Stimulated activated naive CD8-positive, alpha-beta T cell treated with anti-CD3 and anti-CD28 coated beads, Interleukin-15, amount 100 ng/mL, for 72 hours (primary cell): ENCODE results near the gene RNF212.
A peak's percentile ranks its signal among the peaks of the same experiment; 100 is the strongest.
"Not testable (repeated sequence)": the region's sequence is repeated elsewhere in the genome, so short reads cannot be mapped to it uniquely, and the experiment has no call there.

ENCODE experiments used
- ATAC-seq: fragments of 150-1000 bp; cut with Tn5 transposase; 2 replicates; pipeline ENCODE4 v1.10.0; 2021; ENCODE audit warnings: mild to moderate bottlenecking, moderate library complexity
- DNase-seq, 2 donors: peaks; one replicate each; pipeline ENCODE4 v3.0.0; 2021 to 2022
- H3K27ac Mint-ChIP-seq, 2 donors: one replicate each; pipeline ENCODE4 v1.8.0; 2022; ENCODE audit warnings: mild to moderate bottlenecking in 2 of 2, mixed read lengths in 2 of 2, moderate library complexity in 2 of 2
- H3K27me3 Mint-ChIP-seq: one replicate; pipeline ENCODE4 v1.8.0; 2022; ENCODE audit warnings: mixed read lengths
- H3K4me1 Mint-ChIP-seq: one replicate; pipeline ENCODE4 v1.8.0; 2022; ENCODE audit warnings: mild to moderate bottlenecking, mixed read lengths
- H3K4me3 Mint-ChIP-seq, 2 donors: one replicate each; pipeline ENCODE4 v1.8.0; 2022; ENCODE audit warnings: mild to moderate bottlenecking in 2 of 2, mixed read lengths in 2 of 2, moderate library complexity in 1 of 2
- H3K9me3 Mint-ChIP-seq, 2 donors: one replicate each; pipeline ENCODE4 v1.8.0; 2022; ENCODE audit warnings: mixed read lengths in 2 of 2

RNF212 gene

GRCh38 chr4:1069394-1069793, 44.0 kb downstream of the RNF212 start:
- H3K27ac Mint-ChIP-seq: no peak overlapping the region

GRCh38 chr4:1065732-1066131, 47.6 kb downstream of the RNF212 start:
- Mint-ChIP-seq H3K27me3 (peaks cover 44% of the 10 kb centered on the region), H3K27ac (no peak overlapping the region), H3K4me3 (no peak overlapping the region), H3K4me1 (peaks cover 10% of the 10 kb centered on the region), H3K9me3 (peaks cover 7 to 9% of the 10 kb centered on the region in 2 donors)
- ATAC-seq (no peak), DNase-seq (no peak)

More at GRCh38 chr4:1069394-1069793, 44.0 kb downstream of the RNF212 start:
- H3K27me3 Mint-ChIP-seq: peaks cover 35% of the 10 kb centered on the region
- ATAC-seq (no peak), DNase-seq (no peak)
- peaks cover 6 to 7% of the 10 kb centered on the region in 2 donors for H3K9me3 Mint-ChIP-seq
- H3K4me3 Mint-ChIP-seq: no peak overlapping the region
- H3K4me1 Mint-ChIP-seq: peaks cover 13% of the 10 kb centered on the region

- Mint-ChIP-seq H3K27me3 (peaks cover 31% of the 10 kb centered on the region), H3K27ac (peak overlapping the region in 1 of 2 donors; percentile 1), H3K4me1 (peaks cover 10% of the 10 kb centered on the region), H3K9me3 (peaks cover 7 to 9% of the 10 kb centered on the region in 2 donors), H3K4me3 (peak overlapping the region in 1 of 2 donors; percentile 14)
- DNase-seq: no peak
- no peak for ATAC-seq
Observed at GRCh38 chr4:1062419-1062818, 50.9 kb downstream of the RNF212 start.

- ATAC-seq (no peak), DNase-seq (no peak)
- H3K27ac Mint-ChIP-seq: peak overlapping the region in 1 of 2 donors; percentile 0
- H3K4me3 Mint-ChIP-seq: no peak overlapping the region
- peaks cover 10% of the 10 kb centered on the region for H3K4me1 Mint-ChIP-seq
- H3K9me3 Mint-ChIP-seq: peaks cover 7 to 9% of the 10 kb centered on the region in 2 donors
- peaks cover 31% of the 10 kb centered on the region for H3K27me3 Mint-ChIP-seq
Observed at GRCh38 chr4:1061760-1062159, 51.6 kb downstream of the RNF212 start.

- Mint-ChIP-seq H3K27me3 (peaks cover 31% of the 10 kb centered on the region), H3K9me3 (peaks cover 7 to 9% of the 10 kb centered on the region in 2 donors), H3K27ac (no peak overlapping the region), H3K4me1 (peaks cover 14% of the 10 kb centered on the region), H3K4me3 (no peak overlapping the region)
- ATAC-seq (no peak), DNase-seq (no peak)
Observed at GRCh38 chr4:1061056-1061700, 52.2 kb downstream of the RNF212 start.

GRCh38 chr4:1060621-1061020, 52.7 kb downstream of the RNF212 start:
- H3K4me1 Mint-ChIP-seq: peaks cover 20% of the 10 kb centered on the region
- DNase-seq (no peak), ATAC-seq (no peak)
- peaks cover 7 to 9% of the 10 kb centered on the region in 2 donors for H3K9me3 Mint-ChIP-seq
- H3K4me3 Mint-ChIP-seq: no peak overlapping the region
- peak overlapping the region in 1 of 2 donors; percentile 8 for H3K27ac Mint-ChIP-seq
- H3K27me3 Mint-ChIP-seq: peaks cover 30% of the 10 kb centered on the region

GRCh38 chr4:1060121-1060520, 53.2 kb downstream of the RNF212 start:
- ATAC-seq (no peak), DNase-seq (no peak)
- H3K4me3 Mint-ChIP-seq: no peak overlapping the region
- no peak overlapping the region for H3K27ac Mint-ChIP-seq
- peaks cover 7 to 9% of the 10 kb centered on the region in 2 donors for H3K9me3 Mint-ChIP-seq
- peaks cover 25% of the 10 kb centered on the region for H3K27me3 Mint-ChIP-seq
- peaks cover 23% of the 10 kb centered on the region for H3K4me1 Mint-ChIP-seq

- Mint-ChIP-seq H3K27ac (no peak overlapping the region), H3K9me3 (peaks cover 0 to 4% of the 10 kb centered on the region in 2 donors), H3K4me3 (no peak overlapping the region), H3K4me1 (peaks cover 23% of the 10 kb centered on the region), H3K27me3 (peaks cover 15% of the 10 kb centered on the region)
- ATAC-seq: no peak
- no peak for DNase-seq
Observed at GRCh38 chr4:1058997-1059665, 54.2 kb downstream of the RNF212 start.

- ATAC-seq (no peak), DNase-seq (no peak)
- Mint-ChIP-seq H3K27me3 (peaks cover 11% of the 10 kb centered on the region), H3K9me3 (peaks cover 0 to 4% of the 10 kb centered on the region in 2 donors), H3K4me1 (peaks cover 23% of the 10 kb centered on the region), H3K4me3 (no peak overlapping the region), H3K27ac (no peak overlapping the region)
Observed at GRCh38 chr4:1058198-1058996, 55.0 kb downstream of the RNF212 start.

GRCh38 chr4:1057403-1057745, 56.0 kb downstream of the RNF212 start:
- ATAC-seq (no peak), DNase-seq (no peak)
- peaks cover 22% of the 10 kb centered on the region for H3K4me1 Mint-ChIP-seq
- H3K9me3 Mint-ChIP-seq: no peaks in the 10 kb centered on the region
- no peak overlapping the region for H3K27ac Mint-ChIP-seq
- H3K4me3 Mint-ChIP-seq: no peak overlapping the region
- peaks cover 11% of the 10 kb centered on the region for H3K27me3 Mint-ChIP-seq

- DNase-seq (no peak), ATAC-seq (no peak)
- H3K4me3 Mint-ChIP-seq: no peak overlapping the region
- no peaks in the 10 kb centered on the region for H3K9me3 Mint-ChIP-seq
- H3K27me3 Mint-ChIP-seq: peaks cover 7% of the 10 kb centered on the region
- H3K4me1 Mint-ChIP-seq: peaks cover 17% of the 10 kb centered on the region
- no peak overlapping the region for H3K27ac Mint-ChIP-seq
Observed at GRCh38 chr4:1056671-1057402, 56.5 kb downstream of the RNF212 start.

- Mint-ChIP-seq H3K4me3 (peak overlapping the region; percentile 74 to 75), H3K4me1 (peaks cover 13% of the 10 kb centered on the region), H3K27me3 (no peaks in the 10 kb centered on the region), H3K9me3 (no peaks in the 10 kb centered on the region), H3K27ac (peak overlapping the region; percentile 85 to 92)
- ATAC-seq: peak; percentile 100
- peak; percentile 73 to 83 for DNase-seq
Observed at GRCh38 chr4:1055721-1056590, 57.4 kb downstream of the RNF212 start.

- ATAC-seq: peak; percentile 53
Observed at GRCh38 chr4:1055243-1055701, 58.1 kb downstream of the RNF212 start.

GRCh38 chr4:1054696-1055242, 58.6 kb downstream of the RNF212 start:
- ATAC-seq, DNase-seq, H3K4me3 Mint-ChIP-seq, H3K27me3 Mint-ChIP-seq, H3K9me3 Mint-ChIP-seq, H3K27ac Mint-ChIP-seq: not testable (repeated sequence)
- peaks cover 13% of the 10 kb centered on the region for H3K4me1 Mint-ChIP-seq

More at GRCh38 chr4:1055243-1055701, 58.1 kb downstream of the RNF212 start:
- Mint-ChIP-seq H3K4me3 (peak overlapping the region; percentile 74 to 75), H3K4me1 (peaks cover 13% of the 10 kb centered on the region), H3K27ac (peak overlapping the region in 1 of 2 donors; percentile 34)
- H3K27me3 Mint-ChIP-seq, DNase-seq, H3K9me3 Mint-ChIP-seq: not testable (repeated sequence)
